CD4-positive, CD25-positive, alpha-beta regulatory T cell (primary cell): ENCODE results near the gene PLAU. TPM values are rescaled to one million over a fixed set of nuclear protein-coding genes. Genes with fewer than 3 reads are reported as not detected.
A peak's percentile ranks its signal among the peaks of the same experiment; 100 is the strongest.
"Not testable (repeated sequence)": the region's sequence is repeated elsewhere in the genome, so short reads cannot be mapped to it uniquely, and the experiment has no call there.

Source experiments
- ATAC-seq, 2 donors: fragments of 150-1000 bp; cut with Tn5 transposase; one replicate each; pipeline ENCODE4 v1.10.0; 2021; ENCODE audit warnings: low read depth in 2 of 2, moderate number of reproducible peaks in 2 of 2, moderate library complexity in 1 of 2
- DNase-seq, 3 donors: peaks; one replicate each; pipeline versions ENCODE4 v3.0.0 to v3.0.0-alpha.2; 2012 to 2022; ENCODE audit warnings: mixed read lengths in 1 of 3
- H3K27ac ChIP-seq: one replicate; pipeline ENCODE4 v1.7.0; 2013; ENCODE audit warnings: mild to moderate bottlenecking, low read length; ENCODE audit not compliant: insufficient read depth, poor library complexity, severe bottlenecking
- H3K27me3 ChIP-seq: one replicate; pipeline ENCODE4 v1.7.0; 2013; ENCODE audit warnings: low read length; ENCODE audit not compliant: control insufficient read depth, insufficient read depth
- H3K36me3 ChIP-seq: one replicate; pipeline ENCODE4 v1.7.0; 2013; ENCODE audit warnings: mild to moderate bottlenecking, low read length, moderate library complexity; ENCODE audit not compliant: control insufficient read depth, insufficient read depth
- H3K4me1 ChIP-seq: 2 replicates; pipeline ENCODE4 v1.7.0; 2013; ENCODE audit warnings: mild to moderate bottlenecking, low read length; ENCODE audit not compliant: insufficient read depth, control insufficient read depth, poor library complexity, severe bottlenecking
- H3K4me3 ChIP-seq: one replicate; pipeline ENCODE4 v1.7.0; 2013; ENCODE audit warnings: low read depth, mild to moderate bottlenecking, low read length, moderate library complexity
- H3K9me3 ChIP-seq, 2 experiments: 1 replicate in 1 of 2; 2 replicates in 1 of 2; pipeline ENCODE4 v1.7.0; 2013; ENCODE audit warnings: low read length in 2 of 2, mild to moderate bottlenecking in 1 of 2, moderate library complexity in 1 of 2; ENCODE audit not compliant: control insufficient read depth in 2 of 2
- H3K27ac Mint-ChIP-seq, 3 donors: one replicate each; pipeline ENCODE4 v1.8.0; 2020 to 2022; ENCODE audit warnings: mild to moderate bottlenecking in 3 of 3, mixed read lengths in 3 of 3, moderate library complexity in 2 of 3
- H3K27me3 Mint-ChIP-seq: one replicate; pipeline ENCODE4 v1.8.0; 2022; ENCODE audit warnings: mild to moderate bottlenecking, mixed read lengths
- H3K36me3 Mint-ChIP-seq: one replicate; pipeline ENCODE4 v1.8.0; 2020; ENCODE audit warnings: mixed read lengths
- H3K4me1 Mint-ChIP-seq, 4 donors: one replicate each; pipeline ENCODE4 v1.8.0; 2020 to 2022; ENCODE audit warnings: mixed read lengths in 4 of 4, mild to moderate bottlenecking in 1 of 4
- H3K4me3 Mint-ChIP-seq, 4 donors: one replicate each; pipeline ENCODE4 v1.8.0; 2020 to 2022; ENCODE audit warnings: mild to moderate bottlenecking in 4 of 4, mixed read lengths in 4 of 4, moderate library complexity in 3 of 4
- H3K9me3 Mint-ChIP-seq, 7 donors: one replicate each; pipeline ENCODE4 v1.8.0; 2020 to 2022; ENCODE audit warnings: mixed read lengths in 7 of 7, mild to moderate bottlenecking in 3 of 7, moderate library complexity in 2 of 7
- polyA plus RNA-seq, 4 donors: library from polyadenylated mRNA; unstranded; fragments of 300-500 nt; fragmentation: Illumina TruSeq; gene quantifications; one replicate each; pipeline ENCODE4 v1.2.3, GENCODE V29; 2021
- total RNA-seq: library from RNA; stranded (reverse); gene quantifications from one replicate; pipeline ENCODE4 v1.2.3, GENCODE V29; 2022

Gene PLAU
- total and polyA plus RNA-seq, 5 donors from 2014 or later, result 0.35 TPM; not detected in 4

DNA sequence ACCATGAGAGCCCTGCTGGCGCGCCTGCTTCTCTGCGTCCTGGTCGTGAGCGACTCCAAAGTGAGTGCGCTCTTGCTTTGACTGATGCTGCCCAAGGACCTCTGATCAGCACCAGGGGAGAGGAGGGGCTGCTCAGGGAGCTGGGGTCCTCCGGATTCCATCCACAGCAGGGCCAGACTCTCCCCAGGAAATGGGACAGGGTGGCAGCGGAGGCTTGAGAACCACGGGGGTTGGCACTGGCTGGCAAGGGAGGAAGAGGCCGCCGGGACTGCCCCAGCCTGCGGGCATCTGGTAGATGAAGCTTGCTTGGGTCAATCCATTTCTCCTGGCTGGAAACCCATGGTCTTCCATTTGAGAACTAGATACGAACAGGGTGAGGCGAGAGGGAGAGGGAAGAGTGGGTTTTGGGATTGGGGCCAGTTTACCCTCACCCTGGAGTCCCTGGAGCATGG lies 647 bp downstream of the PLAU start:
- Histone ChIP-seq H3K27ac (no peak overlapping the region), H3K4me3 (no peak overlapping the region), H3K9me3 (no peaks in the 10 kb centered on the region), H3K27me3 (peaks cover 29% of the 10 kb centered on the region), H3K4me1 (peaks cover 23% of the 10 kb centered on the region), H3K36me3 (no peaks in the 10 kb centered on the region)
- peaks cover 0 to 38% (median 11%) of the 10 kb centered on the region in 4 donors for H3K4me1 Mint-ChIP-seq
- peaks cover 3% of the 10 kb centered on the region for H3K36me3 Mint-ChIP-seq
- no peak for DNase-seq
- H3K27me3 Mint-ChIP-seq, result peaks cover 61% of the 10 kb centered on the region
- H3K27ac Mint-ChIP-seq, result no peak overlapping the region
- H3K9me3 Mint-ChIP-seq, result peaks cover 0 to 5% (median 0%) of the 10 kb centered on the region in 7 donors
- no peak for ATAC-seq
- H3K4me3 Mint-ChIP-seq, result peak overlapping the region in 3 of 4 donors; percentile 84 to 94 (median 86)

DNA sequence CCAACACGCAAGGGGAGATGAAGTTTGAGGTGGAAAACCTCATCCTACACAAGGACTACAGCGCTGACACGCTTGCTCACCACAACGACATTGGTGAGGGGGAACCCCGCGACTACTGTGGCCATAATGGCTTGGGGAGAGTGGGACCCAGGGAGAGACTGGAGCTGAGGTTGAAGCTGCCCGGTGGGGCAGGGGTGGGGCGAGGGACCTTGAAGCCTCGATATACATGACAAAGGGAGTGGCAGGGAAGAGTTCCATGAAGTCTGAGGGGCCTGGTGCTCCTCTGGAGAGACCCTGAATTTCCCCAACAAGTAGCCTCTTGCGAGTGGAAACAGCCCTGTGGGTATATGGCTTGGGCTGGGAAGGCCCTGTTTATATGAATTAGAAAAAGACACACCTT lies 3.1 kb downstream of the PLAU start:
- peaks cover 3% of the 10 kb centered on the region for H3K36me3 Mint-ChIP-seq
- peaks cover 20% of the 10 kb centered on the region for H3K4me1 ChIP-seq
- H3K4me1 Mint-ChIP-seq, result peaks cover 0 to 26% (median 10%) of the 10 kb centered on the region in 4 donors
- H3K9me3 Mint-ChIP-seq, result peaks cover 0 to 5% (median 0%) of the 10 kb centered on the region in 7 donors
- peak overlapping the region in 1 of 4 donors; percentile 28 for H3K4me3 Mint-ChIP-seq
- peaks cover 44% of the 10 kb centered on the region for H3K27me3 Mint-ChIP-seq
- no peak for ATAC-seq
- H3K9me3 ChIP-seq, result no peaks in the 10 kb centered on the region
- H3K27me3 ChIP-seq, result peaks cover 25% of the 10 kb centered on the region
- H3K4me3 ChIP-seq, result no peak overlapping the region
- peak overlapping the region in 1 of 3 donors; percentile 81 for H3K27ac Mint-ChIP-seq
- no peak overlapping the region for H3K27ac ChIP-seq
- no peak for DNase-seq
- H3K36me3 ChIP-seq, result no peaks in the 10 kb centered on the region

DNA sequence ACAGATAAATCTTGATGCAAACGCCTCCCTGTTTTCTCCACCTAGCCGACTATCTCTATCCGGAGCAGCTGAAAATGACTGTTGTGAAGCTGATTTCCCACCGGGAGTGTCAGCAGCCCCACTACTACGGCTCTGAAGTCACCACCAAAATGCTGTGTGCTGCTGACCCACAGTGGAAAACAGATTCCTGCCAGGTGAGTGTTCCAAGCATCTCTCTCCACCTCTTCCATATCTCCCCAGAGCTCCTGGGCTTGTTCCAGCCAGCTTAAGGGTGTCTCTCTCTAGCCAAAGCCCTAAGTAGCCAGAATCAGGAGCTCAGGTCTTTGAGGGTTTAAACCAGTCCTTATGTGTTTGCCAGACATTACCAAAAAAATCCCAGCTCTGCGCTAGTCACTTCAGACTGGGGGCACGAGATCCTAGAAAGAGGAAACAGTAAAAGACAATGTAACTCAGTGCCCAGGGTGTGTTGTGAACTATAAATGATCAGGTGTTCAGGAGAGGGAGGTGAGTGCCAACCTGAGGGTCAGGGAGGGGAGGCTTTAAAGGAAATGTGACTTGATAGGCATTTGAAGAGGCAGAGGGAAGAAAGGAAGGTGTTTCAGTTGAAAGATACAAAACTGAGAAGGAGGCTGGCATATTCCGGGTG lies 4.4 kb downstream of the PLAU start:
- Histone ChIP-seq H3K9me3 (no peaks in the 10 kb centered on the region), H3K36me3 (no peaks in the 10 kb centered on the region), H3K27me3 (peaks cover 13% of the 10 kb centered on the region), H3K27ac (no peak overlapping the region), H3K4me3 (no peak overlapping the region), H3K4me1 (peaks cover 21% of the 10 kb centered on the region)
- H3K27me3 Mint-ChIP-seq, result peaks cover 32% of the 10 kb centered on the region
- peaks cover 0 to 6% (median 0%) of the 10 kb centered on the region in 7 donors for H3K9me3 Mint-ChIP-seq
- H3K36me3 Mint-ChIP-seq, result peaks cover 3% of the 10 kb centered on the region
- H3K4me3 Mint-ChIP-seq, result no peak overlapping the region
- ATAC-seq, result no peak
- peaks cover 0 to 20% (median 11%) of the 10 kb centered on the region in 4 donors for H3K4me1 Mint-ChIP-seq
- no peak for DNase-seq
- peak overlapping the region in 1 of 3 donors; percentile 4 for H3K27ac Mint-ChIP-seq

DNA sequence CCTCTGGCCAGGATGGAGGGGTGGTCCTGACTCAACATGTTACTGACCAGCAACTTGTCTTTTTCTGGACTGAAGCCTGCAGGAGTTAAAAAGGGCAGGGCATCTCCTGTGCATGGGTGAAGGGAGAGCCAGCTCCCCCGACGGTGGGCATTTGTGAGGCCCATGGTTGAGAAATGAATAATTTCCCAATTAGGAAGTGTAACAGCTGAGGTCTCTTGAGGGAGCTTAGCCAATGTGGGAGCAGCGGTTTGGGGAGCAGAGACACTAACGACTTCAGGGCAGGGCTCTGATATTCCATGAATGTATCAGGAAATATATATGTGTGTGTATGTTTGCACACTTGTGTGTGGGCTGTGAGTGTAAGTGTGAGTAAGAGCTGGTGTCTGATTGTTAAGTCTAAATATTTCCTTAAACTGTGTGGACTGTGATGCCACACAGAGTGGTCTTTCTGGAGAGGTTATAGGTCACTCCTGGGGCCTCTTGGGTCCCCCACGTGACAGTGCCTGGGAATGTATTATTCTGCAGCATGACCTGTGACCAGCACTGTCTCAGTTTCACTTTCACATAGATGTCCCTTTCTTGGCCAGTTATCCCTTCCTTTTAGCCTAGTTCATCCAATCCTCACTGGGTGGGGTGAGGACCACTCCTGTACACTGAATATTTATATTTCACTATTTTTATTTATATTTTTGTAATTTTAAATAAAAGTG lies 6.0 kb downstream of the PLAU start:
- H3K27me3 Mint-ChIP-seq, result peaks cover 20% of the 10 kb centered on the region
- ATAC-seq (no peak), DNase-seq (no peak)
- H3K4me3 Mint-ChIP-seq, result no peak overlapping the region
- Histone ChIP-seq H3K27me3 (peaks cover 10% of the 10 kb centered on the region), H3K36me3 (no peaks in the 10 kb centered on the region), H3K27ac (no peak overlapping the region), H3K4me1 (peaks cover 12% of the 10 kb centered on the region), H3K9me3 (no peaks in the 10 kb centered on the region), H3K4me3 (no peak overlapping the region)
- H3K27ac Mint-ChIP-seq, result no peak overlapping the region
- peaks cover 0 to 6% (median 0%) of the 10 kb centered on the region in 7 donors for H3K9me3 Mint-ChIP-seq
- H3K4me1 Mint-ChIP-seq, result peaks cover 2 to 23% (median 10%) of the 10 kb centered on the region in 4 donors
- no peaks in the 10 kb centered on the region for H3K36me3 Mint-ChIP-seq

DNA sequence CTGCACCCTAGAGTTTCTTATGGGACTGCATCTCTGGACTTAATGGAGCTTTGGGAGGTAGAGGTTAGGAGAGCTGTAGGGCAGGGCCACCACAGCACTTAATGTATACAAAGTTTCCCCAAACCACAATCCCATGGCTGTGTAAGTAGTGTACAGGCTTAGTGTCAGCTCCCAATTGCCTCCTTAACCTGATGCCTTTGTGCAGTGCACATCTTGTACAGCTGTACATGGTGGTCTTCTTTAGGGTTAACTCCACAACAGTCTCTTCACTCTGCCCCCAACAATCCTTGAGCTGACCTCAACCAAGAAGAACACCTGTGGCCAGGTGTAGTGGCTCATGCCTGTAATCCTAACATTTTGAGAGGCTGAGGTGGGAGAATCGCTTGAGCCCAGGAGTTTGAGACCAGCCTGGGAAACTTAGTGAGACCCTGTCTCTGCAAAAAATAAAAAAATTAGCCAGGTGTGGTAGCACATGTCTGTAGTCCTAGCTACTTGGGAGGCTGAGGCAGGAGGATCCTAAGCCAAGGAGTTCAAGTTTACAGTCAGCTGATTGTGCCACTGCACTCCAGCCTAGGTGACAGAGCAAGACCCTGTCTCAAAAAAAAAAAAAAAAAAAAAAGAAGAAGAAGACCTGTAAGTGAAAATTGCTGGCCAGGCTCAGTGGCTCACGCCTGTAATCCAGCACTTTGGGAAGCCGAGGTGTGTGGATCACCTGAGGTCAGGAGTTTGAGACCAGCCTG lies 6.8 kb downstream of the PLAU start:
- H3K4me3 Mint-ChIP-seq, result no peak overlapping the region
- Histone ChIP-seq H3K4me3 (no peak overlapping the region), H3K4me1 (peaks cover 20% of the 10 kb centered on the region), H3K27me3 (peaks cover 3% of the 10 kb centered on the region), H3K27ac (no peak overlapping the region), H3K9me3 (no peaks in the 10 kb centered on the region), H3K36me3 (no peaks in the 10 kb centered on the region)
- no peak overlapping the region for H3K27ac Mint-ChIP-seq
- H3K9me3 Mint-ChIP-seq, result peaks cover 0 to 6% (median 0%) of the 10 kb centered on the region in 7 donors
- H3K4me1 Mint-ChIP-seq, result peaks cover 6 to 29% (median 18%) of the 10 kb centered on the region in 4 donors
- no peaks in the 10 kb centered on the region for H3K36me3 Mint-ChIP-seq
- DNase-seq (no peak), ATAC-seq (no peak)
- H3K27me3 Mint-ChIP-seq, result peaks cover 14% of the 10 kb centered on the region

DNA sequence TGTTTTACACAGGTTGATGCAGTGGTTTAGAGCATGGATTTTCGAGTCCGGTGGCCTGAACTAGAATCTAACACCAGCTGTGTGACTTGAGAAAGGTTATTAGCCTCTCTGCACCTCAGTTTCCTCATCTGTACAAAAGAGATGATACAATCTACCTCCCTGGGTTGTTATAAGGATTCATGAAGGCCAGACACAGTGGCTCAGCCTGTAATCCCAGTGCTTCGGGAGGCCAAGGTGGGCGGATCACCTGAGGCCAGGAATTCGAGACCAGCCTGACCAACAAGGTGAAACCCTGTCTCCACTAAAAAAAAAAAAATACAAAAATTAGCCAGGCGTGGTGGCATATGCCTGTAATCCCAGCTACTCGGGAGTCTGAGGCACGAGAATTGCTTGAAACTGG lies 8.5 kb downstream of the PLAU start:
- not testable (repeated sequence) for H3K36me3 Mint-ChIP-seq, H3K27ac Mint-ChIP-seq, H3K27me3 Mint-ChIP-seq, H3K9me3 Mint-ChIP-seq, H3K9me3 ChIP-seq, DNase-seq, H3K4me3 ChIP-seq, H3K4me3 Mint-ChIP-seq, H3K27ac ChIP-seq, ATAC-seq, H3K36me3 ChIP-seq, H3K27me3 ChIP-seq
- H3K4me1 Mint-ChIP-seq, result peaks cover 6 to 40% (median 20%) of the 10 kb centered on the region in 4 donors
- peaks cover 22% of the 10 kb centered on the region for H3K4me1 ChIP-seq

DNA sequence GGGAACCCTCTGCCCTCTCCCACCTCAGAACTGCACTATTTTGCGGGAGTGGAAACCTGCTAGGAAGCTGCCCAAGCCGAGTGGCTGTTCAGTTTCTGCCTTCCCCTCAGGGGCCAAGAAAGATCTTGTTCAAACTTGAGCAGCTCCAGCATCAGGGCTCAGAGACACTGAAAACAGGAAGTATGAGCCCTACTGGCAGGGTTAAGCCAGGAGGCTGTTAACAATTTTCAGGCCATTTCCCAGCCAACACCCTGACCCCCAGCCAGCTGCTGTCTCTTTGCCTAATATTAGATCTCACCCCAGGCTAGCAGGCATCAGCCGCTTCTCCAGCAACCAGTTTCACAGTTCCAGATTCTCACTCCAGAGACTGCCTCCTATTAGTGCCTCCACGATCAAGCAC lies 9.2 kb downstream of the PLAU start:
- ATAC-seq (peak; percentile 53 to 56), DNase-seq (peak in 1 of 3 donors; percentile 63)
- Histone ChIP-seq H3K27me3 (peaks cover 3% of the 10 kb centered on the region), H3K27ac (no peak overlapping the region), H3K4me3 (no peak overlapping the region), H3K9me3 (no peaks in the 10 kb centered on the region), H3K4me1 (peaks cover 22% of the 10 kb centered on the region), H3K36me3 (no peaks in the 10 kb centered on the region)
- Mint-ChIP-seq H3K27me3 (no peaks in the 10 kb centered on the region), H3K4me3 (peak overlapping the region in 3 of 4 donors; percentile 30 to 66 (median 46)), H3K4me1 (peaks cover 6 to 43% (median 20%) of the 10 kb centered on the region in 4 donors), H3K36me3 (no peaks in the 10 kb centered on the region), H3K27ac (peak overlapping the region in 2 of 3 donors; percentile 32 to 55), H3K9me3 (peaks cover 0 to 6% (median 0%) of the 10 kb centered on the region in 7 donors)
